HG03045 (cell line): ENCODE data around the gene ROBO3.

Experiments
- ATAC-seq: cut with Tn5 transposase; IDR thresholded peaks from one replicate; pipeline ENCODE4 v1.9.1; 2021; ENCODE audit warnings: mild to moderate bottlenecking, moderate library complexity; ENCODE audit not compliant: unreplicated experiment

Gene ROBO3

DNA sequence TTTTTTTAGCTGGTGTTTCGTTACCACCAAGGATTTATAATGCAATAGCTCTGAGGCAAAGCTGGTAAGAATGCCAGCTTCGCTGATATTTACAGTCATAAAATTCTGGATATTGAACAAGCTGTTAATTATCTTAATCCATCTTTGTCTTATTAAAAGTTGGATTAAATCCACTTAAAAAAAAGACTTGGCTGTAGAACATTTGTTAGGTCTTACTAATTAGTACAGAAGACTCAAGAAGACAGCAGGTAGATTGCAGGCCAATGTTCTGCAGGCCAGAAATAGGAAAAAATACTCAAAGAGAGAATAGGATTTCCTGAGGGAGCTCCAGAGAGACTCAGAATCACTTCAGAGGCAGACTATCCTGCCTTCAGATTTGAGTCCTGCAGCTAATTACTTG is 24.9 kb downstream of the ROBO3 start:
- ATAC-seq = no peak

DNA sequence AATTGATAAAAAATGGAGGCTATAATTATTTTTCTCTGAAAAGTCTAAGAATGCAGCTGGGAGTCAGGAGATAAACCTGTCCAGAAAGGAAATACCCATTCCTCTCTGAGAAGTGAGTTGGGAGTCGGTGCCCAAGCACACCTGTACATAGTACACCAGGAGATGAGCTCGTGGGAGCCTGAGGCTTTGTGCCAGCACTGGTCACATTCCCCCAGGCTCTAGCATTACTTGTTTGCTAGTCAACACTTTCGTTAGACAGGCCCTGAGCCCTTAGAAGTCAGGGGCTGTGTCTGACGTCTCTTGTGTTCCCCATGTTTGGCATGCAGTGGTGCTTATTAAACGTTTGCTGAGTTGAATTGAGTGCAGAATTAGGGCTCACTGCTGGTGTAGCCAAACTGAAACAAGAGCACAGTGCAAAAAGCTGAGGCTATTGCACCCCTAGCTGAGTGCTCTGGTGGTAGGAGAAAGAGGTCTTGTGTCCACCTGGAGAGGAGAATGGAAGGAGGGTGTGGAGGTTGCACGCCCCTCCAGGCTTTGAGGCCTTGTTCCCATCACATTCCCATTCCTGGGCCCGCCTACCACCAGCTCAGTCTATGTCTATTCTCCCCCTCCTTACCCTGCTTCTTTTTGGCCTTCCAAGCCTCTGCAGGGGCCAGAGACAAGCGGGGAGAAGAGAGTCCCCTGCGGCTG is 25.6 kb downstream of the ROBO3 start:
- ATAC-seq = no peak

DNA sequence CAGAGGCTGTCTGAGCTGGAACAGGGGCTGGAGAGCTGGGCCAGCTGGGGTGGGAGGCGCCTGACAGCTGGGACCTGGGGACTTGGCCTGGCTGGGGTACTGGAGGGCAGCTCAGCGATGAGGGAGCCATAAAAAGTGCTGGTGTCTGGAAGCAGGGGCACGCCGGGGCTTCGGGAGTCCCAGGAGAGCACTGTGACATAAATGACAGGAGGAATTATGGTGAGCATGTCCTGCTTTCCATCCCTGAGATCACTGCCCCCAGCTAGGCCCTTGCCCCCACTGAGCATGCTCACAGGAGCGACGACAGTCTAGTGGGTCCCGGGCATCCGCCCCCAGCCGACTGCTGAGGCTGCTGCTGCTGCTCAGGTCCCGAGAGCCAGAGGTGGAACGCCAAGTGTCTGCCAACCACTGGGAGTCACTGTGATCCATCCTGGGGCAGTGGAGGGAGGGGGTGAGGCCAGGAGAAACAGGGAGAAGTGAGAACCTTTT is 26.2 kb downstream of the ROBO3 start:
- no peak for ATAC-seq

DNA sequence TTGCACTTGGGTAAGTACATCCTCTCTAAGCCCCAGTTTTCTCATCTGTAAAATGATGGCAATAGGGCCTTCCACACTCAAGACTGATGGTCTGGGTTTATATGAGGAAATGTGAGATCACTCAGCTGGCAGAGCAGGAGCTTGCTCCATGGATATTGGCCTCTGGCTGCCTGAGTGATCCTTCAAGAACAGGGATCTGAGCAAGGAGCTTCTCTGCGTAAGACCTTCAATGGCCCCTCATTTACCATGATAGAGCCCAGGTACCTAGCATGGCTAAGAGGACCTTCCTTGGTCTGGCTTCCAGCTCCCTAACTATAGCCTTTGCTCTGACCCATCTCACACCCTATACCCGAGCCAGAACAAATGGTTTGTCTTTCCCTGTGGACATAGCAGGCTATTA is 26.9 kb downstream of the ROBO3 start:
- no peak for ATAC-seq

DNA sequence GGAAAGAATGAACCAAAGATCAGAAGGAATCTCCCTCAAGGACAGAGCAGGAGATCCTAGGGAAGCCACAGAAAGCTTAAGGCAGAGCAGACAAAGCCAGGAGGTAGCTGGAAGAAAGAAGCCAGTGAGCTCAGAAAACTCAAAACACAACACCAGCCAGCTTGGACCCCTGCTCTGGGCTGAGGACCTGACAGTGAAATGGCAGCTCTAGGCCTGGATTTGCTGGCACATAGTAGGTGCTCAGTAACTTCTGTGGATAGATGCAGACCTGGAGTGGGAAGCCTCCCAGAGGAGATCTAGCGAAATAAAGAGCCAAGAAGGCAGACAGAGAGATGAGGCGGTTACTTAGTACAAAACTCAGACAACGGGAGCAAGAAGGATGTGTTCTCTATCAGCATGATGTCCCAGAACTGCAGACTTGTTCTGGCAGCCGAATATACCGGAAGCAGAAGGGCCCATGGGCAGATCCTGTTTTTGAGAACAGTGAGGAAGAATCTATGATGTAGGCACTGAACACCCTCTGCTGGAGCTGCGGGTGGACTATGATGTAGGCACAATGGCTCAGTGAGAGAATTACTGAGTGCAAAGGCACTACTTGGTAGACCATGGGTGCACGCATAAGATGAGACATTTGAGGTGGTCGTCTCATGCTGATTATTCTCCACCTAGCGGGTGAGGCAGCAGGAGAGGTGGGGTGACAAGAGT is 27.7 kb downstream of the ROBO3 start:
- ATAC-seq = no peak

DNA sequence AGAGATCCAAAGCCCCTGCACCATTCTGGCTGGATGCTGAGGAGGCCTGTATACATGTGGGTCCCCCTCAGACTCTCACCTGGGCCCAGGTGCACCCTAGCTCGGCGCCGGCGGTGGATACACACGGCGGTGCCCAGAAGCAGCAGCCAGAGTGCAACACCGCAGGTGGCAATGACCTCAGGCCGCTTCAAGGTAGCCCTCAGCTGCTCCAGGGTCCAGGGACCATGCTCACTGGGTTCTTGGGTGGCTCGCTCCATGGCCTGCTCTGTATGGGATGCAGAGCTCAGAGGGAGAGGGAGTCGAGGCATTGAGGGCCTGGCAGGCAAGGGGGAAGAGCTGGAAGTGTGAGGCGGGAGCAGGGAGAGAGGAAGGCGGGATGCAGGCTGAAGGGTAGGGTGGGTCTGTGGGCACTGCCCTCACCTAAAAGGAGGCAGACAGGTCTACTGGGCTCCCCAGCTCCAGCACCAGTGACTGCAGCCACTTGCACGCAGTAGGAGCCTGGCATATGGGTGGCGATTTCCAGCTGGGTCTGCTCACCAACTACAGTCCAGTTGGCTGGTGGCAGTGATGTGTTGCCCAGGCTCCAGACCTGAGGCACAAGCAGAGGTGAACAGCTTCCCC is 28.7 kb downstream of the ROBO3 start:
- no peak for ATAC-seq

DNA sequence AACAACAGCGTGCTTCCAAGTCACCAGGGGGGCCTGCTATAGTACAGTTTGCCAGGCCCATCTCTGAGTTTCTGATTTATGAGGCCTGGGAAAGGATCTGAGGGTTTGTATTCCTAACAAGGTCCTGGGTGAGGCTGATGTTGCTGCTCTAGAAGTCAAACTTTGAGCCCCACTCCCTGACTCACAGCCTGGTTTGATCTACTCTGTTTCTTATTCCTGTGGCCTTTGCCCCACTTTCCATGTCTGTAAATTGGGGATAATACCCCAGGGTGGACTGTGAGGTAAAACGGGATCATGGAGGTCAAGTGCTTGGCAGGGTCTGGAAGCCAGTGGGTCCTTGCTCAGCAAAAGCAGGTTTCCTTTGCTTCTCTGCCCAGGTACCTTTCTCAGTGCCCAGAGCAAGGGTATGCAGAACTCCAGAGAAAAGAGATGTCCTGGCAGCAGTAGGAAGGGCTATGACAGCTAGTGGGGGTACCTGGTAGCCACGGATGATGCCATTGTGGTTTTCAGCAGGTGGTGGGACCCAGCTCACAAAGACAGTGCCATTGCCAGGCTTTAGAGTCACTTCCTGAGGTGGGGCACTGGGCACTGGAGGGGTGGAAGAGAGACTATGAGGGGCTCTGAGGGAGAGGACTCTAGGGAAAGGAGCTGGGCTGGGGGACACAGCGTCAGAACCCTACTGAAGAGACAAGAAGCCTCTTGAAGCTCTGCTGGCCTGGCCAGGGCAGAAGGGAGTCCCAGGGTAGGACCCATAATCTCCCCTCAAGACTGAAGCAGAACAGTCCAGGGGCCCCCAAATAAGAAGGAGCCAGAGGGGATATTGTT is 29.6 kb downstream of the ROBO3 start:
- no peak for ATAC-seq

DNA sequence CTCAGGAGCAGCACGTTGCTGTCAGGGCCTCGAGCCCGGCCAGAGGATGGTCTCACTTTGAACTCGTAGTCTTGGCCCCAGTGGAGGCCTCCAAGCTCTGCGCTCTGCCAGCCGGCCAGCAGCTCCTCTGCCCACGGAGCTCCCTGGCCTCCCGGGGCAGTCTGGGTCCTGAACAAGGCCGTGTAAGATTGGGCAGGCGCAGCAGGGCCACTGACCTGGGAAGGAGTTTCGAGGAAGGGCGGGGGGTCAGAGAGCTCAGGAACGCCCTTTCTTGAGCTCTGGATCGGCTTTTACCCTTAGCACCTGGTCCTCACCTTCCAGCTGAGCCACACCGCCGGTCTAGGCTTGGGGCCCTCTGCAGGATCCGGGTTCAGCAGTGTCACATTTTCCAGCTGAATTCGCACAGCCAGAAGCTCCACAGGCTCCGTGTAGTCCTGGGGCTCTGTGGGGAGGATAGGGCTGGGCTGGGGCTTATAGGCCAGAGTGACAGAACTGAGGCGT is 30.3 kb downstream of the ROBO3 start:
- ATAC-seq = no peak

DNA sequence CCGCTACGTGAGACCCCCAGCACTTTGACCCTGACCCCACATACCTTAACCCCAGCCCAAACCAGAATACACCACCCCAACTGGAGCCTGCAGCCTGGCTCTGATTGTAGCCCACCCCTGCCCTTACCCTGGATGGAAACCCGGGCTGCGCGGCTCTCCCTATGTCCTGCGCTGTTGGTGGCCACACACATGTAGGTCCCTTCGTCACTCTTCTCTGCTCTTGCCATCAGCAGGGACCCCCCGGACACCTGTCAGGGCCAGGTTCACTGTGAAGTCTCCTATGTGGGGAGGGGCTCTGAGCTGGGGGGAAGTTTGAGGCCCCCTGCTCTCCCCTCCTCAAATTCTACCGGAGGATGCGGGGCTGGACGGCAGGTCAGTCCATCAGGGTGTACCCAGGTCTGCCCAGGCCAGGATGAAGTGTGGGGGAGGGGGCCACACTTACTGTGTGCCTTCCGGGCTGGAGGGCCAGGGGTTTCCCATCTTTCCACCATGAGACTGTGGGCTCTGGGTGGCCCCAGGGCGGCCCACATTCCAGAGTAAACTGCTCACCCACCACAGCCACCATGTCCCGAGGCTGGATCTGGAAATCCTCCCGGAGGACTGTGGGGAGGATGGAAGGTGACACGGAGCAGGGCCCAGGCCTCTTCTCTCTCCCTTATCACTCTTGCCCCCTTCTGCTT is 31.0 kb downstream of the ROBO3 start:
- no peak for ATAC-seq

DNA sequence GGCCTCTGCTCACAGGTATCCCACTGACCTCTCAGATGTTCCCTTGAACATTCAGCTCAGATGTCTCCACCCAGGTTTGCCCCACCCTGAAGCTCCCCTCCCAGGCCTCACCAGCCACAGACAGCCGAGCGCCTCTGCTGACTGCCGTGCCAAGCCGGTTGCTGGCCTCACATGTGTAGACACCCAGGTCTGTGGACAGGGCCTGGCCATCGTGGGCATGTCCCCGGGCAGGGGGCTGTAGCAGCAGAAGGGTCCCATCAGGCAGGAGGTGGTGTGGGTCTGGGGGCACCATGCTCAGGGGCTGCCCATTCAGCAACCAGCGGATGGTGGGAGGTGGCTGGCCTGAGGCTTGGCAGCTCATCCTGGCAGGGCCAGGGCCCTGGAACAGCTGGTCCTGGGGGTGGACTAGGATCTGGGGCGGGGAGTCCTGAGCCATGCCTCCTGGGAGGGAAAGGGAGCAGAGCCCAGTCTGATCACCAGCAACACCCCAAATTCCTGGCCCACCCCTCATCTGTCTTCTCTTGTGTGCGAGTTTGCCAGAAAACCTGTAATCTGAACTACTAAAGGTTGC is 31.7 kb downstream of the ROBO3 start:
- no peak for ATAC-seq

DNA sequence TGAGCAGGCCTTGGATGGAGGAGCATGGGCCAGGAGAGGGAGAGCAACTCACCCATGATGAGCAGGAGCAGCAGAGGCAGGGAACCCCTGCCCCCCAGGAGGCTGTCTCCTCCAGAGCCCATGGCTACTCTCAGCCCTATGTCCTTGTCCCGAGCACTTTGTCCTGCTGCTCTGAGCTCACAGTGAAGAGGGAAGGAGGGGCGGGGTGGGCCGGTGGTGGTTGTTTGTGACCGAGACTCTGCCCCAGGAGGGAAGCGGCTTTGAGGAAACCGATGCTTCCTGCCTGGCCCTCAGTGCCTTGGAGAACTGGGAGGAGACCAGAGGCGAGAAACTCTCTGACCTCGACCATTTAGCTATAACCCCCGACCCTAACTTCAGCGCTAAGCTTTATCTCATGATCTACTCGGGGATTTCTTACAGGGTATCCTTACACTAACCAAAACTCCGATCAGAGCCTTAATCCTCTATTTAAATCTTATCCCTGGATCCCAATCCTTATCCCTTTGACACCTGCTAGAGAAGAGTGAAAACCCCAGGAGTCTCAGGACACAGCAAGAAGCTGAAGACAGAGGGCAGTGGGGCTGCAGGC is 32.5 kb downstream of the ROBO3 start, which contains the start of gene ROBO4:
Gene ROBO4, minus strand, starts transcription at position 192 of the 589 bp plus-strand sequence. Its CDS starts 70 bp downstream, at position 122.
- ATAC-seq = no peak

DNA sequence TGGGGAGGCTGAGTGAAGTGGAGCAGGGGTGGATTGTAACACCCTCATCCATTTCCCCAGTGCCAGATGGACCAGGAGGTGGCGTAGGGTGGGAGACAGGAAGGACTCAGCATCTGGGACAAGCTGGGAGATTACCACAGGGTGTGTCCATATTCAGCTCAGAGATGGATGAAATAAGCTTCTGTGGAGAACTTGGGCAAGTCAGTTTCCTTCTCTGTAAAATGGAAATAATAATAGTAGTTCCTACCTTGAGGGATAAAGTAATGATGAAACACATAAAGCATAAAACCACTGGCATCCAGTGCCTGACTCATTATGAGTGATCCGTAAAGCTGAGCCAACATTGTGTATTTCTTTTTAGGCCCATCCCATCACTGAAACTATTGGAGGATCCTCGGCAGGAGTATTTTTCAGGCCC is 33.0 kb downstream of the ROBO3 start:
- no peak for ATAC-seq

DNA sequence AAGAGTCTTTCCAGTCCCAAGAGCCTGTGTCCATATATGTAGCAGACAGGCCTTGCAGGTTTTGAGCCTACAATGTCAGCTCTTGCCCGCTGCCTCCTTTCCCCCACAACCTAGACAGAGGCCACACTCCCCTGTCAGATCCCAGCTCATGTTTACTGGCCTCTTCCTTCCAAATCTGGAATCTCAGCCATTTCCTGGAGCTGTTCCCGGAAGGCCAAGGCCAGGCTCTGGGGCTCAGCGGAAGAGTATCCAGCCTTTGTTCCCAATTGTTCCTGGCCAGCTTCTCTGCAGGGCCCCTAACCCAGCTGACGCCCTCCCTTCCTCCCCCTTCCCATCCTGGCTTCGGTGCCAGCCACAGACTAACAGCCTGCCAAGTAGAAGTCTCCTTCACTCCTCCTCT is 33.5 kb downstream of the ROBO3 start:
- no peak for ATAC-seq

DNA sequence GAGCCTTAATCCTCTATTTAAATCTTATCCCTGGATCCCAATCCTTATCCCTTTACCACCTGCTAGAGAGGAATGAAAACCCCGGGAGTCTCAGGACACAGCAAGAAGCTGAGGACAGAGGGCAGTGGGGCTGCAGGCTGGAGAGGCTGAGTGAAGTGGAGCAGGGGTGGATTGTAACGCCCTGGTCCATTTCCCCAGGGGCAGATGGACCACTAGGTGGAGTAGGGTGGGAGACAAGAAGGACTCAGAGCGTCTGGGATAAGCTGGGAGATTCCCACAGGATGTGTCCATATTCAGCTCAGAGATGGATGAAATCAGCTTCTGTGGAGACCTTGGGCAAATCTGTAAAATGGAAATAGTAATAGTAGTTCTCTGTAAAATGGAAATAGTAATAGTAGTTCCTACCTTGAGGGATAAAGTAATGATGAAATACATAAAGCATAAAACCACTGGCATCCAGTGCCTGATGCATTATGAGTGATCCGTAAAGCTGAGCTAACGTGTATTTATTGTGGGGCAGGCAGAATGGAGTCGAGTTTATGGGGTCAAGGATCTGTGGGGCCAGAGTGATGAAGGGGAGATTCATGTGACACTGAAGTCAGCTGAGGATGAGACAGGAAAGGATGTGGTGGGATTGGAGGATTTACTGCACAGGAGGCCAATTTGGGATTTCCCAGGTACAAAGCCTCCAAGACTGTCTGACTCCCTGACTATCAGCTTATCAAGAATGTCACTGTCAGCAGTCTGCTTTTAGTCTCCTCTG is 34.3 kb downstream of the ROBO3 start:
- no peak for ATAC-seq

DNA sequence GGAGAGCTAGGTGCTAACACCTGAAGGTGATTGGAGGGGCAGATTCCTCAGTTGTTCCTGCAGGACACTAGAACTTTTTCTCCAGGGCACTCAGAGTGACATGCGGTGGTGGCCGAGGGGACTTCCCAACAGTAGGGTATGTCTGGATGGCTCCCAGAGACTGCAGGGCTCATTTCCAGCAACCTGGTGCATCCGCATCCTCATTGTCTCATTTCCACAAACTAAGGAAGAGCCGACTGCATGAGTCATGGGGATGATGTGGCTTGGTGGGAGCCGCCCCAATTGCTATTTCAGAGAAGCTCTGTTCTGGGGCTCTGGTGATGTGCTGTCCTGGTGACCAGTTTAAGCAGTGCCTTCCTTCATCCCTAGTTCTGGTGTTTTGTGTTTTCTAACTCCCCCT is 35.2 kb downstream of the ROBO3 start:
- ATAC-seq = no peak

DNA sequence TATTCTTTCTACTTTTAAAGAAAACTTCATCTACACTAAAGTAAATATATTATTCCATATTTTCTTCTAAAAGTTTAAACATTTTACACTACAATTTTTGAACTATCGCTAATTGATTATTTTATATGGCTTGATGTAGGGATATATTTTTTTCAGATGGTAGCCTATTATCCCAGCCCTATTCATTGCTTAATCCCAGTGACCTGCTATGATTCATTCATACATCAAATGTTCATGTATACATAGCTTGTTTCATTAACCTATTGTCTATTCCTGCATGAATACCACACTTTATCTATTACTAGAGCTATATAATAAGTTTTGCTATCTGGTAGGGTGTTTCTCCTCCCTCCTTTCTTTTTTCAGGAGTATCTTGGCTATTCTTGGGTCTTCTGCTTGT is 37.4 kb downstream of the ROBO3 start:
- no peak for ATAC-seq

DNA sequence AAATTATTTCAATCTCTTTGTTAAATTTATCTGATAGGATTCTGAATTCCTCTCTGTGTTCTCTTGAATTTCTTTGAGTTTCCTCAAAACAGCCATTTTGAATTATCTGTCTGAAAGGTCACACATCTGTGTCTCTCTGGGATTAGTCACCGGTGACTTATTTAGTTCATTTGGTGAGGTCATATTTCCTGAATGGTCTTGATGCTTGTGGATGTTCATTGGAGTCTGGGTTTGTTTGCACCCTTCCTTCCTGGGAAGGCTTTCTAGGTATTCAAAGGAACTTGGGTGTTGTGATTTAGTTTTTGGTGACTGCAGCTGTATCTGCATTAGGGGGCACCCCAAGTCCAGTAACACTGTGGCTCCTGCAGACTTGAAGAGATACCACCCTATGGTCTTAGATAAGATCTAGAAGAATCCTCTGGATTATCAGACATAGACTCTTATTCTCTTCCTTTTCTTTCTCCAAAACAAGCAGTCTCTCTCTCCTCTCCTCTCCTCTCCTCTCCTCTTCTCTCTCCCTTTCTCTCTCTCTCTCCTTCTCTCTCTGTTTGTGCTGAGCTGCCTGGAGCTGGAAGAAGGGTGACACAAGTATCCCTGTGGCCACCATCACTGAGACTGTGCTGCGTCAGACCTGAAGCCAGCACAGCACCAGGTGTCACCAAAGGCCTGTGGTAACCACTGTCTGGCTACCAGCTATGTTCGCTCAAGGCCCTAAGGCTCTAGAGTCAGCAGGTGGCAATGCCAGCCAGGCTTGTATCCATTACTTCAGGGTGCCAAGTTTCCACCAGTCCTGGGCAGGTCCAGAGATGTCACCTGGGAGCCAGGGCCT is 50.5 kb downstream of the ROBO3 start:
- no peak for ATAC-seq

DNA sequence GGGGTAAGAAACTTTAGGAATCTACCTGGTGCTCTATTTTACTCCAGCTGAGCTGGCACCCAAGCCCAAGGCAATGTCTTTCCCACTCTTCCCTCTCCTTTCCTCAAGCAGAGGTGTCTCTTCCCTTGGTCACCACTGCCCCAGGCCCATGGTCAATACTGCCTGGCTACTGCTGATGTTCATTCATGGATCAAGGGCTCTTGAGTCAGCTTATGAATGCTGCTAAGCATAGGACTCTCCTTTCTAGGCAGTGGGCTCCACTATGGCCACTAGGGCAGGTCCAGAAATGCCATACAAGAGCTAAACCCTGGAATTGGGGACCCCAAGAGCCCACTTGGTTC is 51.1 kb downstream of the ROBO3 start:
- no peak for ATAC-seq
